Sigmoid colon (tissue), 4 donors: ENCODE measurements around the gene ZNF486.
"Not testable (repeated sequence)": the region's sequence is repeated elsewhere in the genome, so short reads cannot be mapped to it uniquely, and the experiment has no call there.

ENCODE experiments used
- EP300 ChIP-seq, 4 donors: sonication (generic); formaldehyde crosslinking; IDR thresholded peaks; one replicate each; pipeline ENCODE4 v1.6.1; 2017; ENCODE audit warnings: antibody characterized with exemption in 4 of 4
- POLR2A ChIP-seq, 2 donors: fragments of 450-650 bp; IDR thresholded peaks; one replicate each; pipeline ENCODE4 v1.6.1; 2016; ENCODE audit warnings: antibody characterized with exemption in 2 of 2, mild to moderate bottlenecking in 2 of 2, moderate library complexity in 2 of 2
- POLR2AphosphoS5 ChIP-seq, 4 donors: sonication (generic); formaldehyde crosslinking; IDR thresholded peaks; one replicate each; pipeline ENCODE4 v1.6.1; 2017; ENCODE audit warnings: antibody characterized with exemption in 4 of 4
- TF ChIP-seq, protein P1 (sequence below), 4 experiments: fragments of 450-650 bp in 3 of 4; fragments of 200-600 bp in 1 of 4; IDR thresholded peaks; one replicate each; pipeline ENCODE4 v1.5.1; 2016 to 2019; ENCODE audit warnings: antibody characterized with exemption in 4 of 4, mild to moderate bottlenecking in 3 of 4, moderate library complexity in 2 of 4

DNA sequence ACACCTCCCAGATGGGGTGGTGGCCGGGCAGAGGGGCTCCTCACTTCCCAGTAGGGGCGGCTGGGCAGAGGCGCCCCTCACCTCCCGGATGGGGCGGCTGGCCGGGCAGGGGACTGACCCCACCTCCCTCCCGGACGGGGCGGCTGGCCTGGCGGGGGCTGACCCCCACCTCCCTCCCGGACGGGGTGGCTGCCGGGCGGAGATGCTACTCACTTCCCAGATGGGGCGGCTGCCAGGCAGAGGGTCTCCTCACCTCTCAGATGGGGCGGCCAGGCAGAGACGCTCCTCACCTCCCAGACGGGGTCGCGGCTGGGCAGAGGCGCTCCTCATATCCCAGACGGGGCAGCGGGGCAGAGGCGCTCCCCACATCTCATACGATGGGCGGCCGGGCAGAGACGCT is 8.8 kb downstream of the ZNF486 start:
- not testable (repeated sequence) for TF ChIP-seq POLR2A, POLR2AphosphoS5, EP300 (IDR thresholded peaks at IDR 0.05)
- TF ChIP-seq, protein P1, sequence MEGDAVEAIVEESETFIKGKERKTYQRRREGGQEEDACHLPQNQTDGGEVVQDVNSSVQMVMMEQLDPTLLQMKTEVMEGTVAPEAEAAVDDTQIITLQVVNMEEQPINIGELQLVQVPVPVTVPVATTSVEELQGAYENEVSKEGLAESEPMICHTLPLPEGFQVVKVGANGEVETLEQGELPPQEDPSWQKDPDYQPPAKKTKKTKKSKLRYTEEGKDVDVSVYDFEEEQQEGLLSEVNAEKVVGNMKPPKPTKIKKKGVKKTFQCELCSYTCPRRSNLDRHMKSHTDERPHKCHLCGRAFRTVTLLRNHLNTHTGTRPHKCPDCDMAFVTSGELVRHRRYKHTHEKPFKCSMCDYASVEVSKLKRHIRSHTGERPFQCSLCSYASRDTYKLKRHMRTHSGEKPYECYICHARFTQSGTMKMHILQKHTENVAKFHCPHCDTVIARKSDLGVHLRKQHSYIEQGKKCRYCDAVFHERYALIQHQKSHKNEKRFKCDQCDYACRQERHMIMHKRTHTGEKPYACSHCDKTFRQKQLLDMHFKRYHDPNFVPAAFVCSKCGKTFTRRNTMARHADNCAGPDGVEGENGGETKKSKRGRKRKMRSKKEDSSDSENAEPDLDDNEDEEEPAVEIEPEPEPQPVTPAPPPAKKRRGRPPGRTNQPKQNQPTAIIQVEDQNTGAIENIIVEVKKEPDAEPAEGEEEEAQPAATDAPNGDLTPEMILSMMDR (IDR thresholded peaks at IDR 0.05) = not testable (repeated sequence)
